Fibroblast of lung (primary cell): Measurements from ENCODE around the gene HERPUD1. TPM values are rescaled to one million over a fixed set of nuclear protein-coding genes. Genes with fewer than 3 reads are reported as not detected.

Source experiments
- DNase-seq, 2 donors: peaks; one replicate each; pipeline versions ENCODE4 v3.0.0 to v3.0.0-alpha.2; 2010; ENCODE audit warnings: low read depth in 2 of 2
- H2AFZ ChIP-seq: 2 replicates; pipeline ENCODE4 v1.5.1; 2012; ENCODE audit warnings: low read length, control low read depth, inconsistent platforms
- H3K27ac ChIP-seq: 2 replicates; pipeline ENCODE4 v1.5.1; 2011; ENCODE audit warnings: low read length, control low read depth; ENCODE audit not compliant: insufficient read depth
- H3K27me3 ChIP-seq: 2 replicates; pipeline ENCODE4 v1.5.1; 2011; ENCODE audit warnings: mild to moderate bottlenecking, low read length; ENCODE audit not compliant: control insufficient read depth, insufficient read depth
- H3K36me3 ChIP-seq: 2 replicates; pipeline ENCODE4 v1.5.1; 2011; ENCODE audit warnings: low read length; ENCODE audit not compliant: control insufficient read depth, insufficient read depth
- H3K4me1 ChIP-seq: 2 replicates; pipeline ENCODE4 v1.5.1; 2011; ENCODE audit warnings: low read length; ENCODE audit not compliant: control insufficient read depth, insufficient read depth; ENCODE audit errors: extremely low read depth
- H3K4me2 ChIP-seq: 2 replicates; pipeline ENCODE4 v1.5.1; 2011; ENCODE audit warnings: low read length, control low read depth; ENCODE audit not compliant: insufficient read depth; ENCODE audit errors: extremely low read depth
- H3K4me3 ChIP-seq, 4 experiments: fragments of 200-600 bp in 1 of 4; sonication (generic) in 1 of 4; replicated peaks in 1 of 4; 2 replicates each; pipeline ENCODE4 v1.5.1; 2011 to 2016; ENCODE audit warnings: low read length in 4 of 4, low read depth in 3 of 4, mild to moderate bottlenecking in 3 of 4, control low read depth in 2 of 4, inconsistent platforms in 1 of 4, mixed read lengths in 1 of 4; ENCODE audit not compliant: insufficient read depth in 1 of 4; ENCODE audit errors: control extremely low read depth in 1 of 4
- H3K79me2 ChIP-seq: 2 replicates; pipeline ENCODE4 v1.5.1; 2012; ENCODE audit warnings: mild to moderate bottlenecking, low read length, inconsistent platforms; ENCODE audit not compliant: control insufficient read depth, insufficient read depth
- H3K9ac ChIP-seq: 2 replicates; pipeline ENCODE4 v1.5.1; 2011; ENCODE audit warnings: mild to moderate bottlenecking, low read length, control low read depth; ENCODE audit not compliant: insufficient read depth
- H3K9me3 ChIP-seq: 2 replicates; pipeline ENCODE4 v1.5.1; 2012; ENCODE audit warnings: low read depth, low read length; ENCODE audit not compliant: control insufficient read depth, insufficient read depth
- H4K20me1 ChIP-seq: 2 replicates; pipeline ENCODE4 v1.5.1; 2011; ENCODE audit warnings: low read length; ENCODE audit not compliant: control insufficient read depth, insufficient read depth; ENCODE audit errors: extremely low read depth
- CTCF ChIP-seq, 2 donors: IDR thresholded peaks in 1 of 2; conservative IDR thresholded peaks in 1 of 2; 1 replicate in 1 of 2; 2 replicates in 1 of 2; pipeline ENCODE4 v1.5.1; 2011 to 2012; ENCODE audit warnings: low read length in 2 of 2, control low read depth in 1 of 2, inconsistent platforms in 1 of 2, low read depth in 1 of 2, mild to moderate bottlenecking in 1 of 2
- EZH2 ChIP-seq: IDR thresholded peaks from 2 replicates; pipeline ENCODE4 v1.5.1; 2012; ENCODE audit warnings: low read length, control low read depth, mild to moderate bottlenecking; ENCODE audit errors: missing control alignments
- polyA plus RNA-seq, 2 donors: library from polyadenylated mRNA; depleted of rRNA in 1 of 2; stranded (reverse) in 1 of 2; unstranded in 1 of 2; fragments of >200 nt; gene quantifications; 2 replicates each; pipeline ENCODE4 v1.2.1, GENCODE V29; 2011 to 2012; ENCODE audit warnings: missing spikeins in 1 of 2
- total RNA-seq: library from RNA; depleted of rRNA; stranded (reverse); fragments of >200 nt; gene quantifications from 2 replicates; pipeline ENCODE4 v1.2.1, GENCODE V29; 2014

The HERPUD1 gene
- total and polyA plus RNA-seq, 2 donors (not counting 1 experiment from before 2014, with no cell fraction given) = 117 to 199 TPM

GRCh38 chr16:56910112-56910511 is 21.8 kb upstream of the HERPUD1 start:
- Histone ChIP-seq H3K4me2 (no peak overlapping the region), H3K9me3 (no peaks in the 10 kb centered on the region), H3K27ac (no peak overlapping the region), H4K20me1 (no peaks in the 10 kb centered on the region), H3K36me3 (no peaks in the 10 kb centered on the region), H2AFZ (no peak overlapping the region), H3K9ac (no peak overlapping the region), H3K27me3 (peaks cover 3% of the 10 kb centered on the region), H3K4me1 (peaks cover 2% of the 10 kb centered on the region), H3K79me2 (no peaks in the 10 kb centered on the region), H3K4me3 (no peak overlapping the region)
- no peak for DNase-seq
- no peak for TF ChIP-seq EZH2
- no peak for TF ChIP-seq CTCF (conservative IDR thresholded peaks at IDR 0.05 in 1 of 2, IDR thresholded peaks at IDR 0.05 in 1 of 2; ENCODE audit: low read depth in 1 of 2, low read length in 2 of 2)

GRCh38 chr16:56910654-56911539 is 21.0 kb upstream of the HERPUD1 start:
- H3K79me2 ChIP-seq = no peaks in the 10 kb centered on the region
- H3K9ac ChIP-seq = no peak overlapping the region
- H4K20me1 ChIP-seq = no peaks in the 10 kb centered on the region
- TF ChIP-seq EZH2 (no peak), CTCF (conservative IDR thresholded peaks at IDR 0.05 in 1 of 2, IDR thresholded peaks at IDR 0.05 in 1 of 2; ENCODE audit: low read depth in 1 of 2, low read length in 2 of 2) (no peak)
- H3K4me3 ChIP-seq = no peak overlapping the region
- H3K27ac ChIP-seq = no peak overlapping the region
- H3K36me3 ChIP-seq = no peaks in the 10 kb centered on the region
- peak; percentile 68 to 97 for DNase-seq
- H3K9me3 ChIP-seq = no peaks in the 10 kb centered on the region
- H3K27me3 ChIP-seq = peaks cover 3% of the 10 kb centered on the region
- H3K4me2 ChIP-seq = no peak overlapping the region
- peaks cover 2% of the 10 kb centered on the region for H3K4me1 ChIP-seq
- H2AFZ ChIP-seq = no peak overlapping the region

- Histone ChIP-seq H3K36me3 (no peaks in the 10 kb centered on the region), H3K4me1 (peaks cover 2% of the 10 kb centered on the region), H3K9ac (no peak overlapping the region), H3K27me3 (no peaks in the 10 kb centered on the region), H2AFZ (no peak overlapping the region), H3K79me2 (no peaks in the 10 kb centered on the region), H3K27ac (no peak overlapping the region), H3K4me2 (no peak overlapping the region), H3K9me3 (no peaks in the 10 kb centered on the region), H3K4me3 (no peak overlapping the region), H4K20me1 (no peaks in the 10 kb centered on the region)
- DNase-seq = peak in 1 of 2 donors; percentile 87
- TF ChIP-seq CTCF (conservative IDR thresholded peaks at IDR 0.05 in 1 of 2, IDR thresholded peaks at IDR 0.05 in 1 of 2; ENCODE audit: low read depth in 1 of 2, low read length in 2 of 2) (no peak), EZH2 (no peak)
Observed at GRCh38 chr16:56911771-56912571, 20.0 kb upstream of the HERPUD1 start.
